OCI-LY1 (cell line): ENCODE measurements around the gene IQCN.

Experiments
- H2AFZ ChIP-seq: fragments of 200-600 bp; sonication (generic), shearing (Covaris generic); 2 replicates; pipeline ENCODE4 v1.6.0; 2014; ENCODE audit warnings: antibody characterized with exemption, mild to moderate bottlenecking, low read length
- H3F3A ChIP-seq: fragments of 200-600 bp; sonication (generic), shearing (Covaris generic); 2 replicates; pipeline ENCODE4 v1.6.0; 2014; ENCODE audit warnings: mild to moderate bottlenecking, antibody characterized with exemption, low read length, moderate library complexity; ENCODE audit not compliant: insufficient read depth
- H3K27ac ChIP-seq: fragments of 200-600 bp; sonication (generic); 2 replicates; pipeline ENCODE4 v1.5.1; 2014; ENCODE audit warnings: low read length, mixed run types, mild to moderate bottlenecking, low read depth; ENCODE audit not compliant: poor library complexity, severe bottlenecking
- H3K27me3 ChIP-seq: fragments of 200-600 bp; sonication (generic); 2 replicates; pipeline ENCODE4 v1.6.0; 2014; ENCODE audit warnings: antibody characterized with exemption, mild to moderate bottlenecking, low read length, moderate library complexity; ENCODE audit not compliant: insufficient read depth
- H3K36me3 ChIP-seq: fragments of 200-600 bp; sonication (generic); 2 replicates; pipeline ENCODE4 v1.6.1; 2014; ENCODE audit warnings: mild to moderate bottlenecking, antibody characterized with exemption, low read length, moderate library complexity, mixed read lengths; ENCODE audit not compliant: insufficient read depth
- H3K4me1 ChIP-seq: fragments of 200-600 bp; sonication (generic); 2 replicates; pipeline ENCODE4 v1.5.1; 2014; ENCODE audit warnings: mild to moderate bottlenecking, low read length, moderate library complexity; ENCODE audit not compliant: insufficient read depth, severe bottlenecking
- H3K4me2 ChIP-seq: fragments of 200-600 bp; sonication (generic), shearing (Covaris generic); 2 replicates; pipeline ENCODE4 v1.6.1; 2014; ENCODE audit warnings: low read length
- H3K4me3 ChIP-seq: fragments of 200-600 bp; sonication (generic); 2 replicates; pipeline ENCODE4 v1.5.1; 2014; ENCODE audit warnings: low read length, low read depth, mild to moderate bottlenecking, mixed read lengths; ENCODE audit not compliant: poor library complexity, severe bottlenecking
- H3K79me2 ChIP-seq: fragments of 200-600 bp; shearing (Covaris generic); 2 replicates; pipeline ENCODE4 v1.6.1; 2016; ENCODE audit warnings: mixed run types, low read length, mixed read lengths; ENCODE audit not compliant: insufficient read depth
- H3K9ac ChIP-seq: fragments of 200-600 bp; sonication (generic), shearing (Covaris generic); 2 replicates; pipeline ENCODE4 v1.6.1; 2014; ENCODE audit warnings: mild to moderate bottlenecking, low read length, mixed read lengths
- H3K9me2 ChIP-seq: fragments of 200-600 bp; sonication (generic), shearing (Covaris generic); 2 replicates; pipeline ENCODE4 v1.6.1; 2014; ENCODE audit warnings: low read depth, mild to moderate bottlenecking, low read length, mixed read lengths
- H3K9me3 ChIP-seq: fragments of 200-600 bp; shearing (Covaris generic); 2 replicates; pipeline ENCODE4 v1.6.1; 2014; ENCODE audit warnings: low read length, mixed read lengths
- H4K20me1 ChIP-seq: fragments of 200-600 bp; sonication (generic), shearing (Covaris generic); 2 replicates; pipeline ENCODE4 v1.6.0; 2016; ENCODE audit warnings: mild to moderate bottlenecking, low read length; ENCODE audit not compliant: insufficient read depth
- EZH2 ChIP-seq: fragments of 200-600 bp; sonication (generic), shearing (Covaris generic); IDR thresholded peaks from 2 replicates; pipeline ENCODE4 v1.8.0; 2017; ENCODE audit warnings: borderline replicate concordance, mixed run types, mild to moderate bottlenecking, antibody characterized with exemption, low read length, moderate library complexity, mixed read lengths
- TF ChIP-seq, protein P1 (sequence below): fragments of 200-600 bp; sonication (generic), shearing (Covaris generic); IDR thresholded peaks from 2 replicates; pipeline ENCODE4 v1.5.1; 2017; ENCODE audit warnings: mild to moderate bottlenecking, antibody characterized with exemption, low read length, moderate library complexity, mixed read lengths

Gene IQCN

DNA sequence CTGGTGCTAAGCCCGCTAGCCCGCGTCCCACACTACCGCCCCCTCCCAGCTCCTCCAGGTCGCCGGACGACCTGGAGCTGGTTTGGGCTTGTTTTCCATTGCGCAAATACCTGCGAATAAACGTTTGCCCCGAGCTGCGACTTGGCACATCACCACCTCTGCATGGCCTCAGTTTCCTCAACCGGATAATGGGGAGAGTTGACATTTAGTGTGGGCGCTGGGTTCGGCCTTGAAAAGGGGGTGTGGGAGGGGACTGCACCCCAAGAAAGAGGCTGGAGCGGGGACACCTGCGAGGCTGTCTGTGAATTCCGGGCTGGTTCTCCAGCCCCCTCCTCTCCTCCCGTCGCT, 18.2 kb upstream of the IQCN start:
- H3K79me2 ChIP-seq: no peaks in the 10 kb centered on the region
- H2AFZ ChIP-seq: no peak overlapping the region
- H4K20me1 ChIP-seq: no peaks in the 10 kb centered on the region
- peaks cover 7% of the 10 kb centered on the region; the same call in 1 of the 2 replicates for H3K27me3 ChIP-seq
- H3K27ac ChIP-seq: no peak overlapping the region
- no peaks in the 10 kb centered on the region for H3K9me2 ChIP-seq
- no peaks in the 10 kb centered on the region for H3K36me3 ChIP-seq
- TF ChIP-seq, protein P1, sequence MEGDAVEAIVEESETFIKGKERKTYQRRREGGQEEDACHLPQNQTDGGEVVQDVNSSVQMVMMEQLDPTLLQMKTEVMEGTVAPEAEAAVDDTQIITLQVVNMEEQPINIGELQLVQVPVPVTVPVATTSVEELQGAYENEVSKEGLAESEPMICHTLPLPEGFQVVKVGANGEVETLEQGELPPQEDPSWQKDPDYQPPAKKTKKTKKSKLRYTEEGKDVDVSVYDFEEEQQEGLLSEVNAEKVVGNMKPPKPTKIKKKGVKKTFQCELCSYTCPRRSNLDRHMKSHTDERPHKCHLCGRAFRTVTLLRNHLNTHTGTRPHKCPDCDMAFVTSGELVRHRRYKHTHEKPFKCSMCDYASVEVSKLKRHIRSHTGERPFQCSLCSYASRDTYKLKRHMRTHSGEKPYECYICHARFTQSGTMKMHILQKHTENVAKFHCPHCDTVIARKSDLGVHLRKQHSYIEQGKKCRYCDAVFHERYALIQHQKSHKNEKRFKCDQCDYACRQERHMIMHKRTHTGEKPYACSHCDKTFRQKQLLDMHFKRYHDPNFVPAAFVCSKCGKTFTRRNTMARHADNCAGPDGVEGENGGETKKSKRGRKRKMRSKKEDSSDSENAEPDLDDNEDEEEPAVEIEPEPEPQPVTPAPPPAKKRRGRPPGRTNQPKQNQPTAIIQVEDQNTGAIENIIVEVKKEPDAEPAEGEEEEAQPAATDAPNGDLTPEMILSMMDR: no peak
- no peak for TF ChIP-seq EZH2
- H3K4me3 ChIP-seq: peak overlapping the region; percentile 34
- peaks cover 18% of the 10 kb centered on the region for H3K4me1 ChIP-seq
- H3F3A ChIP-seq: no peaks in the 10 kb centered on the region
- no peak overlapping the region for H3K9ac ChIP-seq
- H3K4me2 ChIP-seq: peak overlapping the region; percentile 59
- H3K9me3 ChIP-seq: no peaks in the 10 kb centered on the region

DNA sequence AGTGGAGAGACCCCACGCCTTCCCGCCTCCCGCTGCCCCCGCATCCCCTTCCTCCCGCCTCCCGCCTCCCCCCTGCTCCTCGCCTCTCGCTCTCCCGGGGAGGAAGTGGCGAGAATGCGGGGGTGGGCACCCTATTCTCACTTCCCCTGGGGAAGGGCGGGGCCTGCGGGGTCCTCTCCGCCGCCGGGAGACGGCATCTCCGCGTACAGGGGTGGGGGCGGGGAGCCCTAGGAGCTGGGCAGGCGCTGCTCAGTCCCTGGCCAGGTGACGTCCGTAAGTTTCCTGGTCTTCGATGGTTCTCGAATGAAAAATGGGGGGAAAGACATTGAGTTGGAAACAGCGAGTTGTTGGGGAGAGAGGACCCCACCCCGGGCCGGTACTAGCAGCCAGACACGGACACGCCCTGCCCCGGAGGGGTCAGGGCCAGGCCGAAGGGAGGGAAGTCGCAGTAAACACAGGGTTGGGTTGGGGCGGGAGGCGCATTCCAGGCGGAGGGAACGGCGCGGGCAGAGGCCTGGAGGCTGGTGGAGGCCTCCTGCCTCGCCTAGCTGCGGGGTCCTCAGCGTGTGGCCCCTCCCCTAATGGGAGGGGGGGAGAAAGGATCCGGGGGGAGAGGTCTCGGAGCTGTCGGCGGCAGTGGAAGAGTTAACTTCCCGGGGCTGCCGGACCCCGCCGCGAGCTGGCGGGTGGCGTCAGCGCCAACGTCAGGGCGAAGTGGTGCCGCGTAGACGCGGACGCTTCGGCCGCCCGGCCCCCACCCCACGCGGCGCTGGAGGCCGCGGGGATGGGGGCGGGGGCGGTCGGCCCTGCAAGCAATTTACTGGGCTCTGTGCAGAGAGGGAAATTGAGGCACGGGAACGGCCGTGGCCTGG, 17.6 kb upstream of the IQCN start:
- H3K27me3 ChIP-seq: peaks cover 4% of the 10 kb centered on the region; the same call in 1 of the 2 replicates
- H2AFZ ChIP-seq: no peak overlapping the region
- no peak overlapping the region; the same call in 1 of the 2 replicates for H3K9ac ChIP-seq
- H3K79me2 ChIP-seq: no peaks in the 10 kb centered on the region
- no peaks in the 10 kb centered on the region for H3K9me2 ChIP-seq
- H3K4me1 ChIP-seq: peaks cover 18% of the 10 kb centered on the region
- no peaks in the 10 kb centered on the region for H4K20me1 ChIP-seq
- no peaks in the 10 kb centered on the region for H3F3A ChIP-seq
- no peak overlapping the region for H3K27ac ChIP-seq
- peak overlapping the region; percentile 59 for H3K4me2 ChIP-seq
- H3K4me3 ChIP-seq: peak overlapping the region; percentile 34
- TF ChIP-seq, protein P1: no peak
- no peak for TF ChIP-seq EZH2
- H3K9me3 ChIP-seq: no peaks in the 10 kb centered on the region
- H3K36me3 ChIP-seq: no peaks in the 10 kb centered on the region

DNA sequence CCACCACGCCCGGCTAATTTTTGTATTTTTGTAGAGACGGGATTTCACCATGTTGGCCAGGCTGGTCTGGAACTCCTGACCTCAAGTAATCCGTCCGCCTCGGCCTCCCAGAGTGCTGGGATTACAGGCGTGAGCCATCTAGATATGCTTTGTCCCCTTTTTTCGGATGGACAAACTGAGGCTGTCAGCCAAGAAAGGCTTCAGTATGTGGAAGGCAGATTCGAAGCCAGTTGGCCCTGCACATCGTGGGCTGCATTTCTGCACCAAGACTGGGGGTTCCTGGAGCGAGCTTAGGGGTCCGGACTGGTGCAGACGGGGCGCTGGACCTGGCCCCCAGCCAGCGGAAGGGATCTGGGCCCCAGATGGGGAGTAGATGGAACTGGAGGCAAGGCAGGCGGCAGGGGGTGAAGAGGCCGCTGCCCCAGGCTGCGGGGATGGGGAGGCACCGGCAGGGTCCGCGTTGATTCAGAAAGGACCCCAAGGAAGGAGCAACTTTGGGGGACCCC, 16.8 kb upstream of the IQCN start:
- Histone ChIP-seq H3K27me3 (peaks cover 4% of the 10 kb centered on the region; the same call in 1 of the 2 replicates), H3K4me2 (no peak overlapping the region), H3K9ac (no peak overlapping the region), H2AFZ (no peak overlapping the region), H3K9me3 (no peaks in the 10 kb centered on the region), H3K36me3 (no peaks in the 10 kb centered on the region), H4K20me1 (no peaks in the 10 kb centered on the region), H3K4me1 (peaks cover 18% of the 10 kb centered on the region), H3K9me2 (no peaks in the 10 kb centered on the region), H3K79me2 (no peaks in the 10 kb centered on the region), H3K27ac (no peak overlapping the region), H3F3A (no peaks in the 10 kb centered on the region), H3K4me3 (no peak overlapping the region)
- TF ChIP-seq EZH2: no peak
- TF ChIP-seq, protein P1: no peak
